ENCODE data around the gene AXIN1. TPM values are rescaled to one million over a fixed set of nuclear protein-coding genes. Genes with fewer than 3 reads are reported as not detected.

AXIN1 gene
- polyA plus RNA-seq (2011; rRNA removed), result 8.7 and 8.9 TPM in 2 replicates
- polyA plus RNA-seq (2012; cell fraction: cytosol; rRNA removed), result 25.3 and 30.9 TPM in 2 replicates
- 26.5 and 35.0 TPM in 2 replicates for polyA plus RNA-seq (2012; cell fraction: nucleus; rRNA removed)
- 18.1 to 19.3 TPM (median 18.6 TPM) in 3 replicates for polyA plus RNA-seq (2017; fragmentation: RNase III; extraction: RNeasy Plus Mini Kit Qiagen cat#74134 plus additional on column Dnase treatment)
- polyA minus RNA-seq (2011; rRNA and poly(A)+ RNA removed), result 5.9 and 9.3 TPM in 2 replicates

- H3K4me3 ChIP-seq, result peak within 1 kb of the TSS; percentile 89
- H3K4me2 ChIP-seq, result peak within 1 kb of the TSS; percentile 94
- ChIA-PET POLR2A (interaction anchor here (0.5 to 2.1 kb wide), 10 partner anchors 9 to 250 kb away, joined by 3 to 11 read pairs (median 3); partner anchors contain the start of genes FAM234A and MRPL28), CTCF (interaction anchor here (0.9 to 12.6 kb wide), 7 partner anchors 10 to 287 kb away, joined by 3 to 76 read pairs (median 4); no protein-coding TSS in a partner anchor)
- no peaks in the 10 kb centered on the region for H3K9me3 ChIP-seq
- WGBS (ENCODE audit: missing lambda C conversion rate), result 9% methylated on average over 4 of the region's 113 CpGs
- peak in 1 of 2 experiments; percentile 34; a peak in 2 of 5 replicates for TF ChIP-seq JUN (IDR thresholded peaks at IDR 0.05)
- TF ChIP-seq ZNF302 (CRISPR knock-in tag; IDR thresholded peaks at IDR 0.05), result no peak
- no peak for TF ChIP-seq CHD2 (IDR thresholded peaks at IDR 0.05; ENCODE audit: low read length, partially characterized antibody)
- TF ChIP-seq MYC (IDR thresholded peaks at IDR 0.05; ENCODE audit: borderline replicate concordance, low read length), result no peak; the same call in 1 of the 2 replicates
- TF ChIP-seq GATA3 (IDR thresholded peaks at IDR 0.05; ENCODE audit: borderline replicate concordance), result no peak
- TF ChIP-seq ZSCAN20 (CRISPR knock-in tag; IDR thresholded peaks at IDR 0.05), result no peak
- no peak for TF ChIP-seq FOXS1 (CRISPR knock-in tag; IDR thresholded peaks at IDR 0.05)
- 0 out of 3 replicates have a peak, but pooled peaks have one; percentile 38 for TF ChIP-seq BCL3 (IDR thresholded peaks at IDR 0.05)
- no peak for TF ChIP-seq RARB (CRISPR knock-in tag; IDR thresholded peaks at IDR 0.05)
- no peak for TF ChIP-seq FOSL2 (IDR thresholded peaks at IDR 0.05)
- TF ChIP-seq FOSL2 (CRISPR knock-in tag; IDR thresholded peaks at IDR 0.05), result no peak
- TF ChIP-seq NFE2L2 (conservative IDR thresholded peaks at IDR 0.05; ENCODE audit: low read length), result no peak
- peak; percentile 54 for TF ChIP-seq SMC3 (IDR thresholded peaks at IDR 0.05)
- no peak for TF ChIP-seq CBX2 (IDR thresholded peaks at IDR 0.05; ENCODE audit: borderline replicate concordance, low read depth)
- TF ChIP-seq TFCP2L1 (CRISPR knock-in tag; IDR thresholded peaks at IDR 0.05), result no peak
- peak; percentile 53; the same call in 1 of the 2 replicates for TF ChIP-seq PHF8 (IDR thresholded peaks at IDR 0.05; ENCODE audit: borderline replicate concordance, low read depth)
- TF ChIP-seq POLR2A (IDR thresholded peaks at IDR 0.05; ENCODE audit: low read length), result peak; percentile 64
- no peak for TF ChIP-seq EHF (CRISPR knock-in tag; IDR thresholded peaks at IDR 0.05)
- TF ChIP-seq, protein P1, sequence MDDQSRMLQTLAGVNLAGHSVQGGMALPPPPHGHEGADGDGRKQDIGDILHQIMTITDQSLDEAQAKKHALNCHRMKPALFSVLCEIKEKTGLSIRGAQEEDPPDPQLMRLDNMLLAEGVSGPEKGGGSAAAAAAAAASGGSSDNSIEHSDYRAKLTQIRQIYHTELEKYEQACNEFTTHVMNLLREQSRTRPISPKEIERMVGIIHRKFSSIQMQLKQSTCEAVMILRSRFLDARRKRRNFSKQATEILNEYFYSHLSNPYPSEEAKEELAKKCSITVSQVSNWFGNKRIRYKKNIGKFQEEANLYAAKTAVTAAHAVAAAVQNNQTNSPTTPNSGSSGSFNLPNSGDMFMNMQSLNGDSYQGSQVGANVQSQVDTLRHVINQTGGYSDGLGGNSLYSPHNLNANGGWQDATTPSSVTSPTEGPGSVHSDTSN (IDR thresholded peaks at IDR 0.05), result no peak
- TF ChIP-seq, protein P2, sequence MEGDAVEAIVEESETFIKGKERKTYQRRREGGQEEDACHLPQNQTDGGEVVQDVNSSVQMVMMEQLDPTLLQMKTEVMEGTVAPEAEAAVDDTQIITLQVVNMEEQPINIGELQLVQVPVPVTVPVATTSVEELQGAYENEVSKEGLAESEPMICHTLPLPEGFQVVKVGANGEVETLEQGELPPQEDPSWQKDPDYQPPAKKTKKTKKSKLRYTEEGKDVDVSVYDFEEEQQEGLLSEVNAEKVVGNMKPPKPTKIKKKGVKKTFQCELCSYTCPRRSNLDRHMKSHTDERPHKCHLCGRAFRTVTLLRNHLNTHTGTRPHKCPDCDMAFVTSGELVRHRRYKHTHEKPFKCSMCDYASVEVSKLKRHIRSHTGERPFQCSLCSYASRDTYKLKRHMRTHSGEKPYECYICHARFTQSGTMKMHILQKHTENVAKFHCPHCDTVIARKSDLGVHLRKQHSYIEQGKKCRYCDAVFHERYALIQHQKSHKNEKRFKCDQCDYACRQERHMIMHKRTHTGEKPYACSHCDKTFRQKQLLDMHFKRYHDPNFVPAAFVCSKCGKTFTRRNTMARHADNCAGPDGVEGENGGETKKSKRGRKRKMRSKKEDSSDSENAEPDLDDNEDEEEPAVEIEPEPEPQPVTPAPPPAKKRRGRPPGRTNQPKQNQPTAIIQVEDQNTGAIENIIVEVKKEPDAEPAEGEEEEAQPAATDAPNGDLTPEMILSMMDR (IDR thresholded peaks at IDR 0.05), result peak; percentile 62
- TF ChIP-seq, protein P3, sequence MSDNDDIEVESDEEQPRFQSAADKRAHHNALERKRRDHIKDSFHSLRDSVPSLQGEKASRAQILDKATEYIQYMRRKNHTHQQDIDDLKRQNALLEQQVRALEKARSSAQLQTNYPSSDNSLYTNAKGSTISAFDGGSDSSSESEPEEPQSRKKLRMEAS (IDR thresholded peaks at IDR 0.05), result no peak
- no peak for TF ChIP-seq HDAC2 (IDR thresholded peaks at IDR 0.05)
- peak; percentile 32 to 65; a peak in 4 of 5 replicates for TF ChIP-seq RAD21 (conservative IDR thresholded peaks at IDR 0.05 in 1 of 2, IDR thresholded peaks at IDR 0.05 in 1 of 2)
- TF ChIP-seq NPAS2 (CRISPR knock-in tag; IDR thresholded peaks at IDR 0.05; ENCODE audit: borderline replicate concordance), result no peak
- no peak for TF ChIP-seq HOXB13 (CRISPR knock-in tag; IDR thresholded peaks at IDR 0.05; ENCODE audit: low read depth)
- no peak for TF ChIP-seq MAFK (IDR thresholded peaks at IDR 0.05; ENCODE audit: partially characterized antibody)
- ATAC-seq (peak; percentile 62 to 86), FAIRE-seq (no peak), DNase-seq (ENCODE audit: low read depth in 1 of 2, low spot score in 1 of 2) (peak; percentile 59 to 98)
- peak within 1 kb of the TSS; percentile 87 to 98 for H3K27ac ChIP-seq
- peaks cover 13% of the 10 kb centered on the region; the same call in 2 of the 3 replicates for H3K4me1 ChIP-seq
Observed at GRCh38 chr16:352547-353403, at the start of gene AXIN1. AXIN1 (minus strand) TSS chr16:352723; CDS start chr16:347025, 5,698 bp downstream.
